Thyroid gland (tissue), 4 donors: Measurements from ENCODE around the gene TMEM258. TPM values are rescaled to one million over a fixed set of nuclear protein-coding genes. Genes with fewer than 3 reads are reported as not detected.

ENCODE experiments used
- DNase-seq, 2 donors: peaks; one replicate each; pipeline ENCODE4 v3.0.0-alpha.2; 2019
- H3K27ac ChIP-seq, 3 donors: fragments of 200-600 bp; sonication (generic); 1 replicate in 2 of 3; 2 replicates in 1 of 3; pipeline ENCODE4 v1.5.1; 2016 to 2019; ENCODE audit warnings: mild to moderate bottlenecking in 1 of 3, moderate library complexity in 1 of 3
- H3K27me3 ChIP-seq: fragments of 200-600 bp; sonication (generic); one replicate; pipeline ENCODE4 v1.5.1; 2019
- H3K36me3 ChIP-seq, 2 donors: fragments of 200-600 bp; sonication (generic); one replicate each; pipeline ENCODE4 v1.5.1; 2016 to 2019
- H3K4me1 ChIP-seq, 2 donors: fragments of 200-600 bp; sonication (generic); one replicate each; pipeline ENCODE4 v1.5.1; 2017 to 2019
- H3K4me3 ChIP-seq, 3 donors: fragments of 200-600 bp; sonication (generic); replicated peaks in 1 of 3; 1 replicate in 2 of 3; 2 replicates in 1 of 3; pipeline ENCODE4 v1.5.1; 2016; ENCODE audit warnings: mild to moderate bottlenecking in 1 of 3
- H3K9me3 ChIP-seq: fragments of 200-600 bp; sonication (generic); one replicate; pipeline ENCODE4 v1.5.1; 2017
- CTCF ChIP-seq, 6 experiments: fragments of 200-600 bp in 3 of 6; fragments of 450-650 bp in 3 of 6; sonication (generic) in 3 of 6; IDR thresholded peaks; one replicate each; pipeline ENCODE4 v1.5.1; 2016 to 2019; ENCODE audit warnings: antibody characterized with exemption in 6 of 6, mild to moderate bottlenecking in 2 of 6, inconsistent platforms in 1 of 6, moderate library complexity in 1 of 6
- POLR2A ChIP-seq, 2 donors: fragments of 450-650 bp; IDR thresholded peaks; one replicate each; pipeline ENCODE4 v1.6.1; 2017; ENCODE audit warnings: antibody characterized with exemption in 2 of 2, mild to moderate bottlenecking in 2 of 2, moderate library complexity in 1 of 2
- WGBS, 2 donors: methylation state at CpG; one replicate each; pipeline ENCODE4 v1.1.5; 2017; 5-methylcytosine and 5-hydroxymethylcytosine counted together
- intact Hi-C: fragments of 100-400 bp; cut with DNase I; formaldehyde crosslinking; loops from one replicate; pipeline ENCODE4 v1.15.1; 2023
- total RNA-seq, 4 donors: library from RNA; depleted of rRNA; stranded (reverse); fragments of >200 nt; gene quantifications; one replicate each; pipeline ENCODE4 v1.2.3, GENCODE V29; 2016

Gene TMEM258
- total RNA-seq, 4 donors from 2014 or later: 28.0 to 57.9 (median 48.1) TPM

GRCh38 chr11:61779666-61780525, 12.5 kb downstream of the TMEM258 start:
- Histone ChIP-seq H3K36me3 (peaks cover 0 to 4% of the 10 kb centered on the region in 2 donors), H3K4me1 (peaks cover 7 to 9% of the 10 kb centered on the region in 2 donors), H3K9me3 (no peaks in the 10 kb centered on the region), H3K27ac (no peak overlapping the region), H3K4me3 (no peak overlapping the region), H3K27me3 (no peaks in the 10 kb centered on the region)
- WGBS, 2 donors: 89 to 95% methylated on average over 14 of the region's 14 CpGs
- intact Hi-C loops: no loop called here
- TF ChIP-seq POLR2A (IDR thresholded peaks at IDR 0.05) (no peak), CTCF (IDR thresholded peaks at IDR 0.05) (no peak)
- no peak for DNase-seq

- H3K4me3 ChIP-seq: no peak overlapping the region
- H3K27ac ChIP-seq: no peak overlapping the region
- H3K36me3 ChIP-seq: no peaks in the 10 kb centered on the region
- H3K27me3 ChIP-seq: no peaks in the 10 kb centered on the region
- intact Hi-C loops: no loop called here
- no peaks in the 10 kb centered on the region for H3K9me3 ChIP-seq
- no peak for DNase-seq
- peaks cover 7 to 9% of the 10 kb centered on the region in 2 donors for H3K4me1 ChIP-seq
- TF ChIP-seq POLR2A (IDR thresholded peaks at IDR 0.05): no peak
- WGBS, 2 donors: 71 to 82% methylated on average over 5 to 21 of the region's 24 CpGs
Measured at GRCh38 chr11:61778920-61779650, 13.3 kb downstream of the TMEM258 start.

- no peak for DNase-seq
- intact Hi-C loops: no loop called here
- 87 to 90% methylated on average over 11 of the region's 11 CpGs for WGBS, 2 donors
- Histone ChIP-seq H3K4me1 (peaks cover 7 to 9% of the 10 kb centered on the region in 2 donors), H3K36me3 (no peaks in the 10 kb centered on the region), H3K27ac (no peak overlapping the region), H3K4me3 (no peak overlapping the region), H3K27me3 (no peaks in the 10 kb centered on the region), H3K9me3 (no peaks in the 10 kb centered on the region)
- no peak for TF ChIP-seq CTCF (IDR thresholded peaks at IDR 0.05)
- TF ChIP-seq POLR2A (IDR thresholded peaks at IDR 0.05): no peak
Measured at GRCh38 chr11:61778357-61778886, 14.0 kb downstream of the TMEM258 start.

- H3K4me3 ChIP-seq: peak overlapping the region in 1 of 3 donors; percentile 4
- no peak overlapping the region for H3K27ac ChIP-seq
- DNase-seq: peak; percentile 58 to 68
- WGBS, 2 donors: 43 to 87% methylated on average over 12 to 31 of the region's 67 CpGs
- peaks cover 7 to 9% of the 10 kb centered on the region in 2 donors for H3K4me1 ChIP-seq
- intact Hi-C loops: no loop called here
- H3K27me3 ChIP-seq: no peaks in the 10 kb centered on the region
- TF ChIP-seq CTCF (IDR thresholded peaks at IDR 0.05): no peak
- no peak for TF ChIP-seq POLR2A (IDR thresholded peaks at IDR 0.05)
- no peaks in the 10 kb centered on the region for H3K36me3 ChIP-seq
- no peaks in the 10 kb centered on the region for H3K9me3 ChIP-seq
Measured at GRCh38 chr11:61777234-61778090, 14.9 kb downstream of the TMEM258 start.

GRCh38 chr11:61776561-61777075, 15.8 kb downstream of the TMEM258 start:
- no peaks in the 10 kb centered on the region for H3K36me3 ChIP-seq
- intact Hi-C loops: no loop called here
- 61 to 63% methylated on average over 2 to 8 of the region's 9 CpGs for WGBS, 2 donors
- no peaks in the 10 kb centered on the region for H3K9me3 ChIP-seq
- peaks cover 7 to 14% of the 10 kb centered on the region in 2 donors for H3K4me1 ChIP-seq
- no peaks in the 10 kb centered on the region for H3K27me3 ChIP-seq
- H3K4me3 ChIP-seq: no peak overlapping the region
- TF ChIP-seq CTCF (IDR thresholded peaks at IDR 0.05) (peak in 2 of 6 experiments; percentile 38 to 45), POLR2A (IDR thresholded peaks at IDR 0.05) (no peak)
- H3K27ac ChIP-seq: no peak overlapping the region
- peak; percentile 15 to 29 for DNase-seq
